ENCODE measurements around the gene H1-8. TPM values are rescaled to one million over a fixed set of nuclear protein-coding genes. Genes with fewer than 3 reads are reported as not detected.

The H1-8 gene
- total and polyA plus RNA-seq, 9 of the 15 experiments (the other 6 are each of a cell fraction or from before 2014, with no cell fraction given): not detected

DNA sequence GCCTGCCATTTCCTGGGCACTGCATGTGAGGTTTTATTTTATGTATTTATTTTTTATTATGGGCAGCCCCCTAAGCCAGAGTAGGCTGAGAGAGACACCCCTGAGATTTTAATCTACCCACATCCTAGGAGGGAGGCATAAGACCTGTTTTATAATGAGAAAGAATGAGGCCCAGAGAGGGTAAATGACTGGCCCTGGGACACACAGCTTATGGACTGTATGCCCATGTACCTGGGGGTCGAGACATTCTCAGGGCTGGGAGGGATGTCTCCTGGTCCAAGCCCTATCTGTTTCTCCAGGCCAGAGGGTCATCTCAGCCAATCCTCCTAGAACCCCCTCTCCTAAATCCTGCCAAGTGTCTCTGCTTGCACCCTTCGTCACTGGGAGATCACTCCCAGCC lies 57.4 kb downstream of the H1-8 start:
- Histone ChIP-seq H3K27ac (ENCODE audit: extremely low read depth, low read depth, low read length) (peak overlapping the region; percentile 30; the same call in 1 of the 3 replicates), H3K9me3 (replicated peaks; ENCODE audit: control insufficient read depth, insufficient read depth, low read depth, low read length) (no peaks in the 10 kb centered on the region), H2AFZ (ENCODE audit: low read depth, low read length) (no peak overlapping the region), H3K79me2 (ENCODE audit: control insufficient read depth, insufficient read depth, low read length) (peaks cover 92% of the 10 kb centered on the region), H3K9ac (ENCODE audit: insufficient read depth in 1 of 2, low read depth in 2 of 2, low read length in 2 of 2) (0 out of 4 replicates have a peak overlapping the region, but pooled peaks of 1 of the 2 experiments have one; percentile 32), H3K27me3 (ENCODE audit: control insufficient read depth in 2 of 2, insufficient read depth in 2 of 2, low read length in 2 of 2) (no peaks in the 10 kb centered on the region), H3K4me3 (no peak overlapping the region), H3K36me3 (ENCODE audit: control insufficient read depth, insufficient read depth, low read length) (peaks cover 5% of the 10 kb centered on the region; the same call in 2 of the 3 replicates), H3K4me1 (replicated peaks in 1 of 2; ENCODE audit: control insufficient read depth in 2 of 2, insufficient read depth in 2 of 2, low read length in 2 of 2) (peaks cover 48 to 76% of the 10 kb centered on the region in 2 experiments), H3K4me2 (ENCODE audit: insufficient read depth, low read length) (no peak overlapping the region), H4K20me1 (replicated peaks; ENCODE audit: control insufficient read depth, insufficient read depth, low read length) (peaks cover 16% of the 10 kb centered on the region; the same call in 1 of the 2 replicates), H3K9me1 (ENCODE audit: control insufficient read depth, insufficient read depth, low read length) (no peaks in the 10 kb centered on the region)
- in situ Hi-C loops (cut with MboI) (no loop called here), intact Hi-C loops (cut with micrococcal nuclease) (loop anchor here (10.0 kb wide), 1 partner anchor 216 kb away; no protein-coding TSS in a partner anchor)
- ChIA-PET POLR2A (interaction anchor here (1.2 kb wide), 1 partner anchor 9 kb away, joined by 3 read pairs; no protein-coding TSS in a partner anchor), CTCF (ENCODE audit: low intra/inter-chr PET ratio) (no interaction called here)
- no TSS peak for BruUV-seq (replicated peaks)
- TF ChIP-seq, protein P1, sequence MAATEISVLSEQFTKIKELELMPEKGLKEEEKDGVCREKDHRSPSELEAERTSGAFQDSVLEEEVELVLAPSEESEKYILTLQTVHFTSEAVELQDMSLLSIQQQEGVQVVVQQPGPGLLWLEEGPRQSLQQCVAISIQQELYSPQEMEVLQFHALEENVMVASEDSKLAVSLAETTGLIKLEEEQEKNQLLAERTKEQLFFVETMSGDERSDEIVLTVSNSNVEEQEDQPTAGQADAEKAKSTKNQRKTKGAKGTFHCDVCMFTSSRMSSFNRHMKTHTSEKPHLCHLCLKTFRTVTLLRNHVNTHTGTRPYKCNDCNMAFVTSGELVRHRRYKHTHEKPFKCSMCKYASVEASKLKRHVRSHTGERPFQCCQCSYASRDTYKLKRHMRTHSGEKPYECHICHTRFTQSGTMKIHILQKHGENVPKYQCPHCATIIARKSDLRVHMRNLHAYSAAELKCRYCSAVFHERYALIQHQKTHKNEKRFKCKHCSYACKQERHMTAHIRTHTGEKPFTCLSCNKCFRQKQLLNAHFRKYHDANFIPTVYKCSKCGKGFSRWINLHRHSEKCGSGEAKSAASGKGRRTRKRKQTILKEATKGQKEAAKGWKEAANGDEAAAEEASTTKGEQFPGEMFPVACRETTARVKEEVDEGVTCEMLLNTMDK (IDR thresholded peaks at IDR 0.05; ENCODE audit: borderline replicate concordance, insufficient read depth, low read depth, low read length, poor library complexity, severe bottlenecking): no peak
- peak; percentile 66 for TF ChIP-seq ZFP36 (IDR thresholded peaks at IDR 0.05; ENCODE audit: low read depth, low read length, partially characterized antibody)
- TF ChIP-seq RBM25 (IDR thresholded peaks at IDR 0.05; ENCODE audit: low read depth, low read length, severe bottlenecking): peak; percentile 66
- TF ChIP-seq SP1 (CRISPR knock-in tag; IDR thresholded peaks at IDR 0.05): no peak
- FAIRE-seq: no peak
- no peak for DNase-seq (ENCODE audit: extremely low read depth in 1 of 4, low spot score in 3 of 4)
- WGBS (ENCODE audit: insufficient coverage, low coverage, missing lambda C conversion rate): 40% methylated on average over 1 of the region's 2 CpGs
- ATAC-seq: no peak

Small RNA genes within 50 kb of the gene (small RNA-seq; reads per million reads assigned to genes)
- not detected for gene RN7SL752P

Other genes starting within 250 kb of the H1-8 start
- gene EFCAB12, start 114.5 kb upstream of the H1-8 start, total RNA-seq (2014; rRNA removed): 0.45 and 0.54 TPM in 2 replicates
- 0.29 and 0.44 TPM in 2 replicates for gene EFCAB12, start 114.5 kb upstream of the H1-8 start, total RNA-seq (2014; rRNA removed; fragmentation: Illumina TruSeq; extraction: Trizol)
- 0.72 and 0.76 TPM in 2 replicates for gene EFCAB12, start 114.5 kb upstream of the H1-8 start, total RNA-seq (2015; rRNA removed; fragmentation: Illumina TruSeq; extraction: Trizol)
- 0.95 and 1.1 TPM in 2 replicates for gene EFCAB12, start 114.5 kb upstream of the H1-8 start, total RNA-seq (2021)
- 0.56 and 0.57 TPM in 2 replicates for gene EFCAB12, start 114.5 kb upstream of the H1-8 start, polyA plus RNA-seq (2011; rRNA removed)
- 0.76 and 0.95 TPM in 2 replicates for gene EFCAB12, start 114.5 kb upstream of the H1-8 start, polyA plus RNA-seq (2014; fragmentation: Illumina TruSeq; extraction: Trizol)
- gene EFCAB12, start 114.5 kb upstream of the H1-8 start, polyA plus RNA-seq (2014; fragmentation: Nextera tagmentation; extraction: Ambion mirVana): under 1 TPM in 1 of 2 experiments, not detected in 1; 0.08 TPM
- 0.56 and 0.69 TPM in 2 replicates for gene EFCAB12, start 114.5 kb upstream of the H1-8 start, polyA plus RNA-seq (2014; rRNA removed)
- gene MBD4, start 103.2 kb upstream of the H1-8 start, total RNA-seq (2014; rRNA removed): 28.4 and 32.8 TPM in 2 replicates
- 41.7 and 49.6 TPM in 2 replicates for gene MBD4, start 103.2 kb upstream of the H1-8 start, total RNA-seq (2014; rRNA removed; fragmentation: Illumina TruSeq; extraction: Trizol)
- 47.4 and 55.1 TPM in 2 replicates for gene MBD4, start 103.2 kb upstream of the H1-8 start, total RNA-seq (2015; rRNA removed; fragmentation: Illumina TruSeq; extraction: Trizol)
- 36.3 and 37.9 TPM in 2 replicates for gene MBD4, start 103.2 kb upstream of the H1-8 start, total RNA-seq (2021)
- 60.2 and 63.9 TPM in 2 replicates for gene MBD4, start 103.2 kb upstream of the H1-8 start, polyA plus RNA-seq (2011; rRNA removed)
- gene MBD4, start 103.2 kb upstream of the H1-8 start, polyA plus RNA-seq (2014; fragmentation: Illumina TruSeq; extraction: Trizol): 43.5 and 49.1 TPM in 2 replicates
- gene MBD4, start 103.2 kb upstream of the H1-8 start, polyA plus RNA-seq (2014; fragmentation: Nextera tagmentation; extraction: Ambion mirVana): 10 to 100 TPM; 13.3 to 16.6 TPM
- 39.0 and 48.0 TPM in 2 replicates for gene MBD4, start 103.2 kb upstream of the H1-8 start, polyA plus RNA-seq (2014; rRNA removed)
- gene IFT122, start 103.0 kb upstream of the H1-8 start, total RNA-seq (2014; rRNA removed): 7.0 and 8.8 TPM in 2 replicates
- gene IFT122, start 103.0 kb upstream of the H1-8 start, total RNA-seq (2014; rRNA removed; fragmentation: Illumina TruSeq; extraction: Trizol): 7.1 and 8.4 TPM in 2 replicates
- 7.7 and 8.2 TPM in 2 replicates for gene IFT122, start 103.0 kb upstream of the H1-8 start, total RNA-seq (2015; rRNA removed; fragmentation: Illumina TruSeq; extraction: Trizol)
- 11.1 and 12.9 TPM in 2 replicates for gene IFT122, start 103.0 kb upstream of the H1-8 start, total RNA-seq (2021)
- 11.5 and 15.5 TPM in 2 replicates for gene IFT122, start 103.0 kb upstream of the H1-8 start, polyA plus RNA-seq (2011; rRNA removed)
- 8.4 and 9.0 TPM in 2 replicates for gene IFT122, start 103.0 kb upstream of the H1-8 start, polyA plus RNA-seq (2014; fragmentation: Illumina TruSeq; extraction: Trizol)
- 1 to 10 TPM; 2.4 to 7.0 TPM for gene IFT122, start 103.0 kb upstream of the H1-8 start, polyA plus RNA-seq (2014; fragmentation: Nextera tagmentation; extraction: Ambion mirVana)
- gene IFT122, start 103.0 kb upstream of the H1-8 start, polyA plus RNA-seq (2014; rRNA removed): 9.6 and 11.1 TPM in 2 replicates
- not detected in 2 replicates for gene RHO, start 14.5 kb upstream of the H1-8 start, total RNA-seq (2014; rRNA removed)
- not detected in 2 replicates for gene RHO, start 14.5 kb upstream of the H1-8 start, total RNA-seq (2014; rRNA removed; fragmentation: Illumina TruSeq; extraction: Trizol)
- gene RHO, start 14.5 kb upstream of the H1-8 start, total RNA-seq (2015; rRNA removed; fragmentation: Illumina TruSeq; extraction: Trizol): not detected in 2 replicates
- not detected in 2 replicates for gene RHO, start 14.5 kb upstream of the H1-8 start, total RNA-seq (2021)
- gene RHO, start 14.5 kb upstream of the H1-8 start, polyA plus RNA-seq (2011; rRNA removed): not detected in 2 replicates
- gene RHO, start 14.5 kb upstream of the H1-8 start, polyA plus RNA-seq (2014; fragmentation: Illumina TruSeq; extraction: Trizol): not detected in 2 replicates
- not detected for gene RHO, start 14.5 kb upstream of the H1-8 start, polyA plus RNA-seq (2014; fragmentation: Nextera tagmentation; extraction: Ambion mirVana)
- gene RHO, start 14.5 kb upstream of the H1-8 start, polyA plus RNA-seq (2014; rRNA removed): not detected in 2 replicates
- 10.6 and 17.2 TPM in 2 replicates for gene PLXND1, start 63.5 kb downstream of the H1-8 start, total RNA-seq (2014; rRNA removed)
- 8.4 and 11.2 TPM in 2 replicates for gene PLXND1, start 63.5 kb downstream of the H1-8 start, total RNA-seq (2014; rRNA removed; fragmentation: Illumina TruSeq; extraction: Trizol)
- gene PLXND1, start 63.5 kb downstream of the H1-8 start, total RNA-seq (2015; rRNA removed; fragmentation: Illumina TruSeq; extraction: Trizol): 18.6 and 18.8 TPM in 2 replicates
- 28.1 and 28.2 TPM in 2 replicates for gene PLXND1, start 63.5 kb downstream of the H1-8 start, total RNA-seq (2021)
- 14.0 and 18.1 TPM in 2 replicates for gene PLXND1, start 63.5 kb downstream of the H1-8 start, polyA plus RNA-seq (2011; rRNA removed)
- 28.8 and 33.3 TPM in 2 replicates for gene PLXND1, start 63.5 kb downstream of the H1-8 start, polyA plus RNA-seq (2014; fragmentation: Illumina TruSeq; extraction: Trizol)
- gene PLXND1, start 63.5 kb downstream of the H1-8 start, polyA plus RNA-seq (2014; fragmentation: Nextera tagmentation; extraction: Ambion mirVana): under 1 TPM; 0.34 to 0.70 TPM
- gene PLXND1, start 63.5 kb downstream of the H1-8 start, polyA plus RNA-seq (2014; rRNA removed): 24.8 and 24.9 TPM in 2 replicates